SK-N-SH treated with all-trans-retinoic acid at 6 μM for 48 hours (cell line): Measurements from ENCODE around the gene RNF166.

Experiments used
- BACH2 ChIP-seq: fragments of 250-450 bp; sonication (Bioruptor Pico); IDR thresholded peaks from 2 replicates; pipeline ENCODE4 v1.9.0; 2021; ENCODE audit warnings: mild to moderate bottlenecking, borderline replicate concordance
- CREB5 ChIP-seq: fragments of 250-450 bp; sonication (Bioruptor Pico); IDR thresholded peaks from 2 replicates; pipeline ENCODE4 v1.5.1; 2020; ENCODE audit warnings: low read depth, mild to moderate bottlenecking, moderate library complexity
- CSDC2 ChIP-seq: fragments of 250-450 bp; sonication (Bioruptor Pico); IDR thresholded peaks from 2 replicates; pipeline ENCODE4 v1.5.0; 2020; ENCODE audit warnings: mild to moderate bottlenecking, moderate library complexity
- ISL1 ChIP-seq: fragments of 250-450 bp; sonication (Bioruptor Pico); IDR thresholded peaks from 2 replicates; pipeline ENCODE4 v2.1.2; 2022; ENCODE audit warnings: mild to moderate bottlenecking, moderate library complexity
- POU6F1 ChIP-seq: fragments of 250-450 bp; sonication (Bioruptor Pico); IDR thresholded peaks from 2 replicates; pipeline ENCODE4 v1.8.0; 2021; ENCODE audit warnings: low read depth, mild to moderate bottlenecking, moderate library complexity, borderline replicate concordance
- PPARA ChIP-seq: fragments of 250-450 bp; sonication (Bioruptor Pico); IDR thresholded peaks from 2 replicates; pipeline ENCODE4 v1.5.0; 2020; ENCODE audit warnings: mild to moderate bottlenecking, borderline replicate concordance
- RARB ChIP-seq: fragments of 250-450 bp; sonication (Bioruptor Pico); IDR thresholded peaks from 2 replicates; pipeline ENCODE4 v1.8.0; 2021; ENCODE audit warnings: mild to moderate bottlenecking, moderate library complexity
- SNAI2 ChIP-seq: fragments of 250-450 bp; sonication (Bioruptor Pico); IDR thresholded peaks from 2 replicates; pipeline ENCODE4 v1.5.0; 2020; ENCODE audit warnings: mild to moderate bottlenecking, moderate library complexity
- TSHZ2 ChIP-seq: fragments of 250-450 bp; sonication (Bioruptor Pico); IDR thresholded peaks from 2 replicates; pipeline ENCODE4 v1.5.0; 2020; ENCODE audit warnings: mild to moderate bottlenecking, moderate library complexity
- ZC3H10 ChIP-seq: fragments of 250-450 bp; sonication (Bioruptor Pico); IDR thresholded peaks from 2 replicates; pipeline ENCODE4 v1.5.1; 2021; ENCODE audit warnings: mild to moderate bottlenecking, moderate library complexity
- ZFP3 ChIP-seq: fragments of 250-450 bp; sonication (Bioruptor Pico); IDR thresholded peaks from 2 replicates; pipeline ENCODE4 v1.5.0; 2020; ENCODE audit warnings: mild to moderate bottlenecking, moderate library complexity
- ZNF70 ChIP-seq: fragments of 450-650 bp; formaldehyde crosslinking; IDR thresholded peaks from 2 replicates; pipeline ENCODE4 v1.5.0; 2020; ENCODE audit warnings: mild to moderate bottlenecking, moderate library complexity
- TF ChIP-seq, protein P1 (sequence below): fragments of 250-450 bp; sonication (Bioruptor Pico); IDR thresholded peaks from 2 replicates; pipeline ENCODE4 v1.8.0; 2020; ENCODE audit warnings: mild to moderate bottlenecking, moderate library complexity, borderline replicate concordance

DNA sequence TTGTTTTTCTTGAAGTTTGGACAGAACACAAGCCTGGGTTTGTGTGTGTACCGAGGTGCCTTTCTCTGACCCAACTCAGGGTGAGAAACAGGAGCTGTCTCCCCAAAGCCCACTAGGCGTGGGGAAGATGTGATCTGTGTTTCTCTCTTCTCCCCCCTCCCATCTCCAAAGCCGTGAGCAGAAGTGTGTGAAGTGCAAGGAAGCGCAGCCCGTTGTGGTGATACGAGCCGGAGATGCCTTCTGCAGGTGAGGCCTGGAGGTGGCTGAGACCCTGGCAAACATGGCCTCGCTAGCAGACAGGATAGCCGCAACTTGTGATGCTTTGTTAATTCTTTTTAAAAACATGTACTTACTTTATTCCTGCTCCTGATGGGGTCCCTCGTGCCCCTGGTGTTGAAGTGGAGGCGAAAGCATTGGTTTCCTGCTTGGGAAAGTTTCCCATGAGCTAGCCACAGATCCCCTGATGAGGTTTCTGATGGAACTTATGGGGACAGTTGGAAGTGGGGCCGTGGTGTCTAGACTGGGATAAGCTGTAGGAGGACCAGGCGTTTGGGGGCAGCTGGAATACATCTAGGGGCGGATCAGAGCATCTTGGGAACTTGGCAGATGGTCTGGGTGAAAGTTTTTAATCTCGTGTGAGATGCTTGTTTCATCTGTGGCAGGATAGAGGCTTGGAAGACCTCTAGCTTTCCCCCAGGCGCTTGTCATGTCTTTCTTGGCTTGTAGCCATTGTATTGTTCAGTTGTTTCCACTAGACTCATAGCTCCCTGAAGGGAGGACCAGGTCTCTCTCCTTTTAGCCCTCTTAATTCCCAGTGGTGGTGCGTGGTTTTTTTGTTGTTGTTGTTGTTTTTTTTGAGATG, 988 bp upstream of the RNF166 start:
- no peak for TF ChIP-seq ZNF70 (CRISPR knock-in tag)
- TF ChIP-seq, protein P1, sequence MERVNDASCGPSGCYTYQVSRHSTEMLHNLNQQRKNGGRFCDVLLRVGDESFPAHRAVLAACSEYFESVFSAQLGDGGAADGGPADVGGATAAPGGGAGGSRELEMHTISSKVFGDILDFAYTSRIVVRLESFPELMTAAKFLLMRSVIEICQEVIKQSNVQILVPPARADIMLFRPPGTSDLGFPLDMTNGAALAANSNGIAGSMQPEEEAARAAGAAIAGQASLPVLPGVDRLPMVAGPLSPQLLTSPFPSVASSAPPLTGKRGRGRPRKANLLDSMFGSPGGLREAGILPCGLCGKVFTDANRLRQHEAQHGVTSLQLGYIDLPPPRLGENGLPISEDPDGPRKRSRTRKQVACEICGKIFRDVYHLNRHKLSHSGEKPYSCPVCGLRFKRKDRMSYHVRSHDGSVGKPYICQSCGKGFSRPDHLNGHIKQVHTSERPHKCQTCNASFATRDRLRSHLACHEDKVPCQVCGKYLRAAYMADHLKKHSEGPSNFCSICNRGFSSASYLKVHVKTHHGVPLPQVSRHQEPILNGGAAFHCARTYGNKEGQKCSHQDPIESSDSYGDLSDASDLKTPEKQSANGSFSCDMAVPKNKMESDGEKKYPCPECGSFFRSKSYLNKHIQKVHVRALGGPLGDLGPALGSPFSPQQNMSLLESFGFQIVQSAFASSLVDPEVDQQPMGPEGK: no peak
- no peak for TF ChIP-seq PPARA (CRISPR knock-in tag)
- no peak for TF ChIP-seq ZC3H10 (CRISPR knock-in tag)
- TF ChIP-seq TSHZ2 (CRISPR knock-in tag): no peak
- TF ChIP-seq POU6F1 (CRISPR knock-in tag): no peak
- no peak for TF ChIP-seq ISL1 (CRISPR knock-in tag)
- TF ChIP-seq CSDC2 (CRISPR knock-in tag): no peak
- TF ChIP-seq CREB5 (CRISPR knock-in tag): no peak
- no peak for TF ChIP-seq ZFP3 (CRISPR knock-in tag)
- no peak for TF ChIP-seq BACH2 (CRISPR knock-in tag)
- no peak for TF ChIP-seq RARB
- no peak for TF ChIP-seq SNAI2 (CRISPR knock-in tag)
